A549 (cell line): Measurements from ENCODE around the gene HOGA1. TPM values are rescaled to one million over a fixed set of nuclear protein-coding genes. Genes with fewer than 3 reads are reported as not detected.
A peak's percentile ranks its signal among the peaks of the same experiment; 100 is the strongest.

Source experiments
- ATAC-seq, 2 experiments: fragments of 200-7000 bp in 1 of 2; fragments of >200 bp in 1 of 2; cut with Nextera tagmentation in 1 of 2; cut with Tn5 transposase in 1 of 2; 3 replicates each; pipeline versions ENCODE4 v1.8.0 to v1.9.1; 2018 to 2020; ENCODE audit warnings: mild to moderate bottlenecking in 1 of 2, moderate library complexity in 1 of 2
- CTCF ChIA-PET: fragments of 300-600 bp; sonication (Branson Sonifier 250); formaldehyde crosslinking; extraction: SDS; loops from one replicate; lab custom pipeline; 2021; ENCODE audit warnings: antibody characterized with exemption, inconsistent platforms; lab: Yijun Ruan, JAX
- POLR2A ChIA-PET: fragments of 350-600 bp; formaldehyde crosslinking; extraction: SDS; loops from one replicate; lab custom pipeline; 2021; ENCODE audit warnings: antibody characterized with exemption, inconsistent platforms; lab: Yijun Ruan, JAX
- DNase-seq, 2 experiments: peaks; one replicate each; pipeline versions ENCODE4 v3.0.0 to v3.0.0-alpha.2; 2011 to 2016; ENCODE audit warnings: low read depth in 1 of 2, low spot score in 1 of 2
- FAIRE-seq: peaks from 2 replicates; lab custom pipeline; 2011; peaks lifted over from hg19 to GRCh38; lab: Jason Lieb, UNC
- H3K27ac ChIP-seq, 2 experiments: fragments of >200 bp; sonication (Bioruptor Twin); formaldehyde crosslinking; 3 replicates each; pipeline ENCODE4 v1.5.1; 2016 to 2017
- H3K4me1 ChIP-seq: fragments of >200 bp; sonication (Bioruptor Twin); formaldehyde crosslinking; 3 replicates; pipeline ENCODE4 v1.6.1; 2016
- H3K4me2 ChIP-seq: fragments of >200 bp; sonication (Bioruptor Twin); formaldehyde crosslinking; 3 replicates; pipeline ENCODE4 v1.6.1; 2016
- H3K4me3 ChIP-seq: fragments of >200 bp; sonication (Bioruptor Twin); formaldehyde crosslinking; 3 replicates; pipeline ENCODE4 v1.5.1; 2016
- H3K9me3 ChIP-seq: fragments of >200 bp; sonication (Bioruptor Twin); formaldehyde crosslinking; 3 replicates; pipeline ENCODE4 v1.6.1; 2016
- CBX8 ChIP-seq: fragments of 200-600 bp; sonication (generic); IDR thresholded peaks from 2 replicates; pipeline ENCODE4 v1.6.1; 2016
- CHD2 ChIP-seq: fragments of 150-350 bp; IDR thresholded peaks from 2 replicates; pipeline ENCODE4 v1.6.1; 2014; ENCODE audit warnings: low read length; ENCODE audit not compliant: partially characterized antibody
- CHD4 ChIP-seq: fragments of 200-600 bp; sonication (generic); IDR thresholded peaks from 2 replicates; pipeline ENCODE4 v1.6.1; 2016; ENCODE audit warnings: antibody characterized with exemption, mild to moderate bottlenecking, borderline replicate concordance
- EHF ChIP-seq: fragments of 250-450 bp; sonication (Bioruptor Pico); IDR thresholded peaks from 2 replicates; pipeline ENCODE4 v1.5.0; 2020; ENCODE audit warnings: mild to moderate bottlenecking
- ESRRA ChIP-seq: fragments of 150-350 bp; IDR thresholded peaks from 2 replicates; pipeline ENCODE4 v1.6.1; 2014; ENCODE audit warnings: mild to moderate bottlenecking, low read length, borderline replicate concordance
- FOSL2 ChIP-seq, 2 experiments: fragments of 450-650 bp in 1 of 2; fragments of >200 bp in 1 of 2; sonication (Bioruptor Twin) in 1 of 2; formaldehyde crosslinking; IDR thresholded peaks; 2 replicates each; pipeline versions ENCODE4 v1.5.0 to v1.6.1; 2016 to 2020; ENCODE audit warnings: mild to moderate bottlenecking in 1 of 2, moderate library complexity in 1 of 2
- HES2 ChIP-seq: fragments of >200 bp; sonication (Bioruptor Twin); formaldehyde crosslinking; IDR thresholded peaks from 2 replicates; pipeline ENCODE4 v1.6.1; 2016
- HOXA7 ChIP-seq: fragments of 250-450 bp; sonication (Bioruptor Pico); IDR thresholded peaks from 2 replicates; pipeline ENCODE4 v1.5.0; 2020; ENCODE audit warnings: mild to moderate bottlenecking, moderate library complexity
- MAX ChIP-seq: IDR thresholded peaks from 2 replicates; pipeline ENCODE4 v1.6.1; 2012
- MYC ChIP-seq: IDR thresholded peaks from 2 replicates; pipeline ENCODE4 v1.6.1; 2012; ENCODE audit warnings: mild to moderate bottlenecking, inconsistent platforms, low read length, improper control_type of control experiment, borderline replicate concordance
- POLR2A ChIP-seq: IDR thresholded peaks from 2 replicates; pipeline ENCODE4 v1.6.1; 2012; ENCODE audit warnings: mild to moderate bottlenecking, low read length
- RCOR1 ChIP-seq: fragments of 150-350 bp; IDR thresholded peaks from 2 replicates; pipeline ENCODE4 v1.6.1; 2014; ENCODE audit warnings: antibody characterized with exemption, low read length, low read depth
- SMC3 ChIP-seq: fragments of >200 bp; sonication (Bioruptor Twin); formaldehyde crosslinking; IDR thresholded peaks from 3 replicates; pipeline ENCODE4 v1.6.1; 2018; ENCODE audit warnings: inconsistent platforms
- SREBF2 ChIP-seq: fragments of 450-650 bp; IDR thresholded peaks from 2 replicates; pipeline ENCODE4 v1.6.1; 2014; ENCODE audit warnings: mild to moderate bottlenecking, moderate library complexity
- TFCP2L1 ChIP-seq: fragments of 250-450 bp; sonication (Bioruptor Pico); IDR thresholded peaks from 2 replicates; pipeline ENCODE4 v1.5.0; 2021; ENCODE audit warnings: mild to moderate bottlenecking
- TP53 ChIP-seq: fragments of 250-450 bp; sonication (Bioruptor Pico); IDR thresholded peaks from 2 replicates; pipeline ENCODE4 v1.5.0; 2021; ENCODE audit warnings: mild to moderate bottlenecking, moderate library complexity
- WGBS: methylation state at CpG from one replicate; pipeline ENCODE4 v1.1.6; 2017; ENCODE audit errors: missing lambda C conversion rate; 5-methylcytosine and 5-hydroxymethylcytosine counted together
- polyA plus RNA-seq, 4 experiments: library from polyadenylated mRNA; depleted of rRNA in 3 of 4; stranded (reverse); fragments of >200 nt; fragmentation: RNase III in 1 of 4; extraction: RNeasy Plus Mini Kit Qiagen cat#74134 plus additional on column Dnase treatment in 1 of 4; gene quantifications; 2 replicates in 3 of 4; 3 replicates in 1 of 4; pipeline ENCODE4 v1.2.3, GENCODE V29; 2011 to 2017

Gene HOGA1
- polyA plus RNA-seq, 2 of the 4 experiments (the other 2 are of a cell fraction), result 2.0 to 3.1 TPM

GRCh38 chr10:97590748-97591495, 6.7 kb downstream of the HOGA1 start:
- CTCF ChIA-PET, result interaction anchor here (0.6 to 39.7 kb wide), 5 partner anchors 9 to 109 kb away, joined by 3 to 1048 read pairs (median 3); partner anchors contain the start of genes ANKRD2, C10orf62 and HOGA1

GRCh38 chr10:97593421-97593820, 9.2 kb downstream of the HOGA1 start:
- H3K4me2 ChIP-seq, result no peak overlapping the region
- FAIRE-seq, result no peak
- peaks cover 30% of the 10 kb centered on the region for H3K4me1 ChIP-seq
- no peak for TF ChIP-seq CHD2
- no peak for TF ChIP-seq TFCP2L1 (CRISPR knock-in tag)
- no peak for TF ChIP-seq HOXA7 (CRISPR knock-in tag)
- no peak for TF ChIP-seq TP53 (CRISPR knock-in tag)
- H3K4me3 ChIP-seq, result no peak overlapping the region
- 91% methylated on average over 4 of the region's 4 CpGs for WGBS
- no peak for ATAC-seq
- ChIA-PET CTCF (interaction anchor here (0.7 to 39.7 kb wide), 5 partner anchors 6 to 186 kb away, joined by 3 to 1048 read pairs (median 4); partner anchors contain the start of genes ANKRD2, C10orf62 and HOGA1), POLR2A (no interaction called here)
- H3K9me3 ChIP-seq, result no peaks in the 10 kb centered on the region
- DNase-seq, result no peak
- peak overlapping the region; percentile 17 to 24; a peak in 2 of 6 replicates for H3K27ac ChIP-seq

More at GRCh38 chr10:97590748-97591495, 6.7 kb downstream of the HOGA1 start:
- Histone ChIP-seq H3K9me3 (no peaks in the 10 kb centered on the region), H3K4me2 (no peak overlapping the region), H3K4me1 (peaks cover 10% of the 10 kb centered on the region), H3K4me3 (no peak overlapping the region), H3K27ac (peak overlapping the region in 1 of 2 experiments; percentile 32; a peak in 1 of 6 replicates)
- WGBS, result 62% methylated on average over 5 of the region's 5 CpGs
- no peak for FAIRE-seq
- no peak for ATAC-seq
- no peak for DNase-seq
- POLR2A ChIA-PET, result no interaction called here
- TF ChIP-seq HOXA7 (CRISPR knock-in tag), result no peak
- TF ChIP-seq ESRRA, result no peak
- TF ChIP-seq SREBF2, result no peak
- TF ChIP-seq POLR2A, result no peak
- no peak for TF ChIP-seq HES2
- TF ChIP-seq CHD4, result no peak
- no peak for TF ChIP-seq SMC3
- no peak for TF ChIP-seq TFCP2L1 (CRISPR knock-in tag)
- no peak for TF ChIP-seq RCOR1

- ATAC-seq (peak; percentile 90 to 91), FAIRE-seq (peak; percentile 63), DNase-seq (peak; percentile 68 to 73)
- ChIA-PET CTCF (interaction anchor here (1.2 to 39.7 kb wide), 7 partner anchors 3 to 135 kb away, joined by 3 to 1048 read pairs (median 3); partner anchors contain the start of genes ANKRD2, C10orf62 and HOGA1), POLR2A (interaction anchor here (1.0 to 1.2 kb wide), 3 partner anchors 13 to 38 kb away, joined by 3 to 4 read pairs (median 4); partner anchors contain the start of gene HOGA1)
- Histone ChIP-seq H3K4me1 (peaks cover 30% of the 10 kb centered on the region), H3K4me2 (peak overlapping the region; percentile 59), H3K9me3 (no peaks in the 10 kb centered on the region), H3K4me3 (no peak overlapping the region), H3K27ac (peak overlapping the region; percentile 76 to 88)
- 12% methylated on average over 10 of the region's 10 CpGs for WGBS
- no peak for TF ChIP-seq CBX8
- TF ChIP-seq SREBF2, result no peak
- TF ChIP-seq ESRRA, result no peak
- peak; percentile 44 for TF ChIP-seq MAX
- no peak for TF ChIP-seq EHF
- 0 out of 2 replicates have a peak, but pooled peaks have one; percentile 16 for TF ChIP-seq FOSL2 (IDR thresholded peaks at IDR 0.05)
- TF ChIP-seq FOSL2 (CRISPR knock-in tag; IDR thresholded peaks at IDR 0.05), result peak; percentile 64
- TF ChIP-seq MYC, result no peak
Observed at GRCh38 chr10:97596101-97597082, 12.2 kb downstream of the HOGA1 start.
